Measurements from ENCODE around the gene BRD7. TPM values are rescaled to one million over a fixed set of nuclear protein-coding genes. Genes with fewer than 3 reads are reported as not detected.

The BRD7 gene
- total and polyA plus RNA-seq, 2 experiments from 2014 or later, result 51.2 to 51.3 TPM

DNA sequence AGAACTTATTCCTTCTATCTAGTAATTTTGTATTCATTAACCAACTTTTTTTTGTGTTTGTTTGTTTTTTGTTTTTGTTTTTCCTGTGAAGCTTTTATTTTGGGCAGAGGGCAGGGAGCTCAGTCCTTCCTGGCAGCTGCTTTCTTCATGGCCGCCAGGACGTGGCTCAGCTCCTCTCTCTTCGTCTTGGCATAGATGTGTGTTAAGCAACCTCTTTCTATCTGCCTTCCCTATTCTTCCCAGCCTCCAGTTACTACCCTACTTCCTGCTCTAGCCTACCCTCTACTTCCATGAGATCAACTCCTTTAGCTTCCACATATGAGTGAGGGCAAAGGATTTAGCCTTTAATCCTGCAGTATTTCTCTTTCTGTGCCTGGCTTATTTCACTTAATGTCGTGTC, 8.2 kb upstream of the BRD7 start:
- WGBS (ENCODE audit: low lambda C conversion rate, missing lambda C conversion rate), result 79% methylated on average over 4 of the region's 4 CpGs
- no peak overlapping the region for H3K4me2 ChIP-seq
- no peak for DNase-seq (ENCODE audit: low spot score)
- H3K9me2 ChIP-seq (replicated peaks; ENCODE audit: insufficient read depth), result no peaks in the 10 kb centered on the region
- H3K27ac ChIP-seq, result no peak overlapping the region
- TF ChIP-seq CTCF (IDR thresholded peaks at IDR 0.05; ENCODE audit: poor library complexity) (no peak), EZH2phosphoT487 (IDR thresholded peaks at IDR 0.05; ENCODE audit: low read depth, severe bottlenecking, unreplicated experiment) (no peak), EZH2 (IDR thresholded peaks at IDR 0.05; ENCODE audit: borderline replicate concordance) (no peak)
- no peaks in the 10 kb centered on the region for H3K9me3 ChIP-seq (ENCODE audit: low read depth)
- H2AFZ ChIP-seq, result no peak overlapping the region
- H3K4me1 ChIP-seq (ENCODE audit: insufficient read depth), result no peaks in the 10 kb centered on the region
- no peak overlapping the region for H3K4me3 ChIP-seq
- no peaks in the 10 kb centered on the region for H3K36me3 ChIP-seq (replicated peaks; ENCODE audit: insufficient read depth, low read depth)
- H3K79me2 ChIP-seq, result no peaks in the 10 kb centered on the region
- H3K27me3 ChIP-seq, result no peaks in the 10 kb centered on the region
- H4K20me1 ChIP-seq (ENCODE audit: insufficient read depth, poor library complexity, severe bottlenecking), result no peaks in the 10 kb centered on the region

DNA sequence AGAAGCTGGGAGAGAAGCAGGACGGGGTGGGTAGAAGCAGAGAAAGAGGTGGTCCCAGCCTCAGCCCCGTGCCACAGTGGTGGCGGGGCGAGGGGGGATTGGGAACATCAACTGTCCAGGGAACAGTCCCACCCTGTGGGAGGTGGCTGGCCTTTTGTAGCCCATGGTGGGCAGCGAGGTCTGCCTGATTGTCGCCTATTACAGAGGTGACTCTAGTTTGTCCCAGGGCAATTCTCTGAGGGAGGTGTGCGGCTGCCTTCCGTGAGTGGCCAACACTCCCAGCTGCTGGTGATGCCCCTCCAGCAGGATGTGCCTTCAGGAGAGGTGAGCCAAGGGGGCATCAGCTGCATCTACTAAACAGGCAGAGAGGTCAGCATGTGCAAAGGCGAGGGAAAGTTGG, 5.0 kb upstream of the BRD7 start:
- Histone ChIP-seq H3K4me1 (ENCODE audit: insufficient read depth) (no peaks in the 10 kb centered on the region), H3K4me3 (no peak overlapping the region), H2AFZ (no peak overlapping the region), H3K9me2 (replicated peaks; ENCODE audit: insufficient read depth) (no peaks in the 10 kb centered on the region), H3K27ac (no peak overlapping the region), H4K20me1 (ENCODE audit: insufficient read depth, poor library complexity, severe bottlenecking) (no peaks in the 10 kb centered on the region), H3K27me3 (no peaks in the 10 kb centered on the region), H3K9me3 (ENCODE audit: low read depth) (no peaks in the 10 kb centered on the region), H3K79me2 (no peaks in the 10 kb centered on the region), H3K4me2 (no peak overlapping the region), H3K36me3 (replicated peaks; ENCODE audit: insufficient read depth, low read depth) (no peaks in the 10 kb centered on the region)
- DNase-seq (ENCODE audit: low spot score), result no peak
- no peak for TF ChIP-seq CTCF (IDR thresholded peaks at IDR 0.05; ENCODE audit: poor library complexity)
- no peak for TF ChIP-seq EZH2phosphoT487 (IDR thresholded peaks at IDR 0.05; ENCODE audit: low read depth, severe bottlenecking, unreplicated experiment)
- no peak for TF ChIP-seq EZH2 (IDR thresholded peaks at IDR 0.05; ENCODE audit: borderline replicate concordance)
- 96% methylated on average over 9 of the region's 9 CpGs for WGBS (ENCODE audit: low lambda C conversion rate, missing lambda C conversion rate)

- 82% methylated on average over 4 of the region's 4 CpGs for WGBS (ENCODE audit: low lambda C conversion rate, missing lambda C conversion rate)
- H2AFZ ChIP-seq, result no peak overlapping the region
Measured at GRCh38 chr16:50373345-50373701, 4.5 kb upstream of the BRD7 start.

More at GRCh38 chr16:50373345-50373701, 4.5 kb upstream of the BRD7 start:
- Histone ChIP-seq H3K27ac (no peak overlapping the region), H3K9me2 (replicated peaks; ENCODE audit: insufficient read depth) (no peaks in the 10 kb centered on the region), H3K4me2 (no peak overlapping the region), H3K27me3 (no peaks in the 10 kb centered on the region), H3K4me1 (ENCODE audit: insufficient read depth) (no peaks in the 10 kb centered on the region), H3K9me3 (ENCODE audit: low read depth) (no peaks in the 10 kb centered on the region), H3K4me3 (no peak overlapping the region), H4K20me1 (ENCODE audit: insufficient read depth, poor library complexity, severe bottlenecking) (no peaks in the 10 kb centered on the region), H3K79me2 (peaks cover 2% of the 10 kb centered on the region), H3K36me3 (replicated peaks; ENCODE audit: insufficient read depth, low read depth) (no peaks in the 10 kb centered on the region)
- no peak for DNase-seq (ENCODE audit: low spot score)
- TF ChIP-seq CTCF (IDR thresholded peaks at IDR 0.05; ENCODE audit: poor library complexity) (no peak), EZH2phosphoT487 (IDR thresholded peaks at IDR 0.05; ENCODE audit: low read depth, severe bottlenecking, unreplicated experiment) (no peak), EZH2 (IDR thresholded peaks at IDR 0.05; ENCODE audit: borderline replicate concordance) (no peak)
